Ovary (tissue), 9 donors: ENCODE results near the gene HSD17B1. TPM values are rescaled to one million over a fixed set of nuclear protein-coding genes. Genes with fewer than 3 reads are reported as not detected.

Experiments
- DNase-seq, 5 donors: peaks; one replicate each; pipeline ENCODE4 v3.0.0-alpha.2; 2019 to 2020
- H3K27ac ChIP-seq, 2 donors: fragments of 200-600 bp; one replicate each; pipeline versions ENCODE4 v1.5.1 to v1.8.0; 2019 to 2022
- H3K27me3 ChIP-seq: fragments of 200-600 bp; one replicate; pipeline ENCODE4 v1.8.0; 2022
- H3K36me3 ChIP-seq: fragments of 200-600 bp; sonication (generic); one replicate; pipeline ENCODE4 v1.5.1; 2019
- H3K4me1 ChIP-seq: one replicate; pipeline ENCODE4 v1.8.1; 2013; ENCODE audit warnings: mild to moderate bottlenecking, moderate library complexity; ENCODE audit not compliant: insufficient read depth
- H3K4me3 ChIP-seq: fragments of 200-600 bp; sonication (generic); one replicate; pipeline ENCODE4 v1.5.1; 2017
- H3K9me3 ChIP-seq, 2 donors: fragments of 200-600 bp in 1 of 2; sonication (generic) in 1 of 2; one replicate each; pipeline versions ENCODE4 v1.5.1 to v1.8.1; 2013 to 2019; ENCODE audit warnings: mild to moderate bottlenecking in 1 of 2, moderate library complexity in 1 of 2
- CTCF ChIP-seq, 3 donors: fragments of 450-650 bp in 2 of 3; fragments of 200-600 bp in 1 of 3; IDR thresholded peaks; one replicate each; pipeline versions ENCODE4 v1.5.1 to v1.8.0; 2016 to 2022; ENCODE audit warnings: antibody characterized with exemption in 3 of 3, mild to moderate bottlenecking in 1 of 3
- EP300 ChIP-seq: sonication (generic); formaldehyde crosslinking; IDR thresholded peaks from one replicate; pipeline ENCODE4 v1.6.1; 2017; ENCODE audit warnings: antibody characterized with exemption
- POLR2A ChIP-seq: fragments of 450-650 bp; IDR thresholded peaks from one replicate; pipeline ENCODE4 v1.6.1; 2017; ENCODE audit warnings: antibody characterized with exemption, mild to moderate bottlenecking, moderate library complexity
- WGBS, 3 donors: extraction: QIAGEN DNeasy Blood & Tissue Kit in 1 of 3; methylation state at CpG; one replicate each; pipeline versions ENCODE4 v1.1.5 to v1.1.7; 2013 to 2017; 5-methylcytosine and 5-hydroxymethylcytosine counted together
- intact Hi-C, 4 donors: fragments of 100-400 bp; cut with DNase I; formaldehyde crosslinking; loops; one replicate each; pipeline versions ENCODE4 v1.11.0 to v1.15.1; 2022 to 2023
- polyA plus RNA-seq, 2 donors: library from polyadenylated mRNA; stranded (reverse); fragments of 200-250 nt in 1 of 2; fragments of 350-450 nt in 1 of 2; fragmentation: Illumina TruSeq in 1 of 2; extraction: RNeasy Lipid Tissue Mini Kit (QIAGEN cat#74804) in 1 of 2; gene quantifications; one replicate each; pipeline ENCODE4 v1.2.3, GENCODE V29; 2013 to 2014
- total RNA-seq, 7 donors: library from RNA; depleted of rRNA in 2 of 7; stranded (reverse); fragments of >200 nt in 2 of 7; fragmentation: NEBNext Ultra II Directional in 3 of 7; extraction: Animal tissue kit (Norgen Biotek cat#: 25700) in 3 of 7; gene quantifications; one replicate each; pipeline versions ENCODE4 v1.1.0 to v1.2.4, GENCODE V29; 2016 to 2023
- donor health status: DM: no; HTN: no; CAD: no; lungs with moderate emphysema.
- donor health status: DM: no; HTN: no; CAD: no.
- donor health status: Bipolar disorder and iron deficiency.
- donor health status: DM: yes; HTN: yes; CAD: no.
- donor health status: DM: no; HTN: no; CAD: no.
- donor health status: DM: yes; HTN: yes; CAD: no.

The HSD17B1 gene
- total and polyA plus RNA-seq, 9 donors: 2.1 to 18.1 (median 6.5) TPM

GRCh38 chr17:42514279-42514678 lies 38.4 kb upstream of the HSD17B1 start:
- TF ChIP-seq POLR2A (no peak), EP300 (no peak), CTCF (IDR thresholded peaks at IDR 0.05) (no peak)
- no peaks in the 10 kb centered on the region for H3K9me3 ChIP-seq
- no peaks in the 10 kb centered on the region for H3K36me3 ChIP-seq
- peak overlapping the region; percentile 63 to 75 for H3K27ac ChIP-seq
- DNase-seq: no peak
- intact Hi-C loops: loop anchor here in 3 of 4 donors (5.0 to 10.0 kb wide), 4 partner anchors 52 to 92 kb away; partner anchors contain the start of gene CAVIN1 (in 2 of the 3)
- H3K4me3 ChIP-seq: no peak overlapping the region
- WGBS, 3 donors: 92 to 95% (median 95%) methylated on average over 11 of the region's 11 CpGs
- H3K4me1 ChIP-seq: peaks cover 50% of the 10 kb centered on the region
- H3K27me3 ChIP-seq: no peaks in the 10 kb centered on the region

- peak in 1 of 5 donors; percentile 29 for DNase-seq
- peaks cover 56% of the 10 kb centered on the region for H3K4me1 ChIP-seq
- no peak for TF ChIP-seq POLR2A
- no peak for TF ChIP-seq EP300
- no peak for TF ChIP-seq CTCF (IDR thresholded peaks at IDR 0.05)
- intact Hi-C loops: loop anchor here in 3 of 4 donors (5.0 to 10.0 kb wide), 6 partner anchors 53 to 203 kb away; partner anchors contain the start of gene CAVIN1 (in 2 of the 3)
- no peaks in the 10 kb centered on the region for H3K36me3 ChIP-seq
- no peak overlapping the region for H3K4me3 ChIP-seq
- H3K27me3 ChIP-seq: no peaks in the 10 kb centered on the region
- H3K27ac ChIP-seq: peak overlapping the region in 1 of 2 donors; percentile 63
- 56 to 67% (median 63%) methylated on average over 8 of the region's 8 CpGs for WGBS, 3 donors
- no peaks in the 10 kb centered on the region for H3K9me3 ChIP-seq
These were observed 37.9 kb upstream of the HSD17B1 start for GRCh38 chr17:42514867-42515266.

- Histone ChIP-seq H3K4me3 (no peak overlapping the region), H3K36me3 (no peaks in the 10 kb centered on the region), H3K27me3 (no peaks in the 10 kb centered on the region), H3K4me1 (peaks cover 67% of the 10 kb centered on the region), H3K27ac (peak overlapping the region; percentile 49 to 92), H3K9me3 (no peaks in the 10 kb centered on the region)
- 5 to 8% (median 6%) methylated on average over 9 of the region's 9 CpGs for WGBS, 3 donors
- intact Hi-C loops: loop anchor here in 3 of 4 donors (5.0 to 10.0 kb wide), 3 partner anchors 93 to 205 kb away; partner anchors contain the start of gene CAVIN1 (in 1 of the 3)
- TF ChIP-seq POLR2A: no peak
- no peak for TF ChIP-seq EP300
- peak; percentile 75 to 94 (median 92) for TF ChIP-seq CTCF (IDR thresholded peaks at IDR 0.05)
- DNase-seq: peak; percentile 85 to 94 (median 92)
These were observed 35.2 kb upstream of the HSD17B1 start for GRCh38 chr17:42517516-42517915.

- WGBS, 3 donors: 26 to 35% (median 32%) methylated on average over 9 of the region's 9 CpGs
- Histone ChIP-seq H3K27ac (peak overlapping the region; percentile 87 to 92), H3K4me3 (no peak overlapping the region), H3K27me3 (no peaks in the 10 kb centered on the region), H3K9me3 (no peaks in the 10 kb centered on the region), H3K36me3 (no peaks in the 10 kb centered on the region), H3K4me1 (peaks cover 69% of the 10 kb centered on the region)
- peak; percentile 83 to 92 (median 84) for DNase-seq
- TF ChIP-seq CTCF (IDR thresholded peaks at IDR 0.05) (no peak), POLR2A (no peak), EP300 (no peak)
- intact Hi-C loops: loop anchor here in 3 of 4 donors (5.0 to 10.0 kb wide), 3 partner anchors 93 to 206 kb away; partner anchors contain the start of gene CAVIN1 (in 1 of the 3)
These were observed 34.5 kb upstream of the HSD17B1 start for GRCh38 chr17:42518046-42518754.
